Ureter (tissue), 1 donor: ENCODE data around the gene BMP2K. TPM values are rescaled to one million over a fixed set of nuclear protein-coding genes. Genes with fewer than 3 reads are reported as not detected.
"Not testable (repeated sequence)": the region's sequence is repeated elsewhere in the genome, so short reads cannot be mapped to it uniquely, and the experiment has no call there.

Experiments
- DNase-seq: peaks from one replicate; pipeline ENCODE4 v3.0.0-alpha.2; 2020; ENCODE audit warnings: low spot score
- total RNA-seq: library from RNA; stranded (reverse); gene quantifications from one replicate; pipeline ENCODE4 v1.2.4, GENCODE V29; 2023
- donor health status: DM: yes; HTN: yes; CAD: no.

The BMP2K gene
- total RNA-seq, 1 donor from 2014 or later, result 34.7 TPM

- DNase-seq, result no peak
Observed at GRCh38 chr4:78863254-78863869, 87.2 kb downstream of the BMP2K start.

- no peak for DNase-seq
Observed at GRCh38 chr4:78863991-78864390, 87.8 kb downstream of the BMP2K start.

- no peak for DNase-seq
Observed at GRCh38 chr4:78864405-78865024, 88.4 kb downstream of the BMP2K start.

- DNase-seq, result no peak
Observed at GRCh38 chr4:78865451-78865850, 89.3 kb downstream of the BMP2K start.

GRCh38 chr4:78868712-78869111, 92.6 kb downstream of the BMP2K start:
- not testable (repeated sequence) for DNase-seq

GRCh38 chr4:78870056-78870455, 93.9 kb downstream of the BMP2K start:
- DNase-seq, result no peak

- DNase-seq, result no peak
Observed at GRCh38 chr4:78876568-78877320, 100.6 kb downstream of the BMP2K start.

GRCh38 chr4:78878031-78878430, 101.9 kb downstream of the BMP2K start:
- no peak for DNase-seq

- DNase-seq, result no peak
Observed at GRCh38 chr4:78880874-78881492, 104.8 kb downstream of the BMP2K start.

- DNase-seq, result no peak
Observed at GRCh38 chr4:78885598-78885997, 109.4 kb downstream of the BMP2K start.

- DNase-seq, result no peak
Observed at GRCh38 chr4:78889955-78890354, 113.8 kb downstream of the BMP2K start.

- DNase-seq, result no peak
Observed at GRCh38 chr4:78899302-78899701, 123.2 kb downstream of the BMP2K start.

GRCh38 chr4:78901882-78902281, 125.7 kb downstream of the BMP2K start:
- no peak for DNase-seq

GRCh38 chr4:78902298-78902697, 126.1 kb downstream of the BMP2K start:
- no peak for DNase-seq

GRCh38 chr4:78904143-78904542, 128.0 kb downstream of the BMP2K start:
- no peak for DNase-seq

- no peak for DNase-seq
Observed at GRCh38 chr4:78907638-78908037, 131.5 kb downstream of the BMP2K start.

GRCh38 chr4:78908974-78909373, 132.8 kb downstream of the BMP2K start:
- DNase-seq, result not testable (repeated sequence)

GRCh38 chr4:78910612-78911011, 134.5 kb downstream of the BMP2K start:
- no peak for DNase-seq

GRCh38 chr4:78922207-78922606, 146.1 kb downstream of the BMP2K start:
- DNase-seq, result no peak

- no peak for DNase-seq
Observed at GRCh38 chr4:78923464-78924312, 147.5 kb downstream of the BMP2K start.

GRCh38 chr4:78926826-78927225, 150.7 kb downstream of the BMP2K start:
- DNase-seq, result no peak

- DNase-seq, result no peak
Observed at GRCh38 chr4:78928835-78929234, 152.7 kb downstream of the BMP2K start.
